ENCODE measurements around the gene TTC16.
A peak's percentile ranks its signal among the peaks of the same experiment; 100 is the strongest.
"Not testable (repeated sequence)": the region's sequence is repeated elsewhere in the genome, so short reads cannot be mapped to it uniquely, and the experiment has no call there.

The TTC16 gene

GRCh38 chr9:127742435-127743088 is 26.7 kb downstream of the TTC16 start:
- peak; percentile 63 for DNase-seq

- DNase-seq, result no peak
These were observed 28.7 kb downstream of the TTC16 start for GRCh38 chr9:127744398-127745110.

DNA sequence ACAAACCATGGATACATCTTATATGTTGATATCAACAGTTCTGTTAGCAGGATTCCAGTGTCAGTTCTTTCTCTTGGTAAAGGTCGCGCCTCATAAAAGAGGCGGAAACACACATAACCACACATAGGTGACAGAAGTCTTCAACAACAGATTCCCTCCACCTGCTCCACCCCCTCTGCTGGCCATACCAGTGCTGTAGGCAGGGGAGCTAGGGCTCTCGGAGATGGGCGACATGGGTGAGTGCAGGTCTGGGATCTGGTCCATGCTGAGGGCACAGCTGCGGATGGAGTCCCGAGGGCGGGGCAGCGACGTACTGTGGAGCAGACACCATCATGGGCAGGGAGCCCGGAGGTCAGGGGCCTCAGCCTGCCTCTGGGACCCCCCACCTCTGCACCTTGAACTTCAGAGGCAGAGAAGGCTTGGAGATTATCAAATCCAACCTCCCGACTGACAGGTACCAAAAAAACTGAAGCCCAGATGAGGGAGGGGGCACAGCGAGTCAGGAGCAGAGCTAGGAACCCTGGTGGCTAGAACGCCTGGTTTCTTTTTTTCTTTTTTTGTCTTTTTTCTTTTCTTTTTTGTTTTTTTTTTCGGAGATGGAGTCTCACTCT is 31.2 kb downstream of the TTC16 start:
- DNase-seq, result no peak

DNA sequence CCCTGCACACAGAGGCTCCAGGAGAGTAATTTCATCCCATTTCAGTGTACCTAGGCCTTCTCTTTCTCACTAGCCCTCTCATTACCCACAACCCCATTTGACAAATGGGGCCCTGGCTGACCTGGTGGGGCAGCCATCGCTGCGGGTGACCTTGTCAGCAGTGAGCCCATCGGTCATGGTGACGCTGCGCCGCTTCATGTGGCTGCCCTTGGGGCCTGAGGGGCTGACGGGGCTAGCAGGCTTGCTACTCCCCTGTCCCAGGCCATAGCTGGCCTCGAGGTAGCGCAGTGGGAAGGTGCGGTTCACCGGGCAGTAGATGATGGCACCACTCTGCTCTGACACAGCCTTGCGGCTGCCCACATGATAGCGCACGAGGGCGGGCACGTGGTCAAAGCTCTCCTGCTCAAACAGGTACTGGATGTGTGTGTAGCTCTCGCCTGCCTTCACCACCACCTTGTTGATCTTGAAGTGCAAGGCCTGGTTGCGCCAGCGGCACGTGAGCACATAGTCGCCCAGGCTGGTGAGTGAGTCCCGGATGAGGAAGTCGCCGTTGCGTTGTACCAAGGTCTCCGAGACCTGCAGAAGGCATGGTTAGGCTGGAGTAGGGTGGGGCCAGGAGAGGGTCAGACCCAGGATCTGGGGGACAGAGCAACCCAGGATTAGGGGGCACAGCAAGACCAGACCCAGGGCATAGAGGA is 33.4 kb downstream of the TTC16 start:
- DNase-seq, result no peak

DNA sequence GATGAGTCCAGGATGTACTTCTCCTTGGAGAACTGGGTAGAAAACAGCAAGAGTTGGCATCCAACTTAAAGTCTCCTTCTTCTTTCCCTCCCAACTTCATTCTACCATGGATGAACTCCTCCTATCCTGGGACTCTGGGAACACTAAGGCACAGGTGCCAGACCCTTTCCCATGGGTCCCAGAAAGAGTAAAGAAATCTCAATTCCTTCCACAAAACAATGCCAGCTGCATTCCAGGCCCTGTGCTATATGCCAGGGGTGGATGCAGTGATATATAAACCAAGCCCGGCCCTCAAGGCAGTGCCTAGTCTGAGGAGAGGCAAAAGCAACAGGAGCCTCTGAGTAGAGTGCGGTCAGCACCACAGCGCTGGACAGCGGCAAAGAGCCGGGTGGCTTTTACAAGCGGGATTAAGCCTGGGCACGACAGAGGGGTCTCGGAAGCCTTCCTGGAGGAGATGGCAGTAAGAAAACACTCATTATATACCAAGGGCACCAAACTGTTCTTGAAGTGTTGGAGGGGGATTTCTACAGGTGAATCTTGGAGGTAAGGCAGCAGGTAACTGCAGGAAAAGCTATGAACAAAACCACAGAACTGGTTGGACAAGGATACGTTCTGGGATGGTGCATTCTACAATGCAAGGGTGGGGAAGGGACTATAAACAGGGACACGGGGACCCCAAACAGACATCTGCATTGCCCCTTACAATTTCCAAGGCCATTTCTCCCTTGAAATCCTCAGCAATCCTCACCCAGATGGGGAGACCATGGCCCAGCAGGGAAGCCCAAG is 35.6 kb downstream of the TTC16 start:
- DNase-seq, result no peak

DNA sequence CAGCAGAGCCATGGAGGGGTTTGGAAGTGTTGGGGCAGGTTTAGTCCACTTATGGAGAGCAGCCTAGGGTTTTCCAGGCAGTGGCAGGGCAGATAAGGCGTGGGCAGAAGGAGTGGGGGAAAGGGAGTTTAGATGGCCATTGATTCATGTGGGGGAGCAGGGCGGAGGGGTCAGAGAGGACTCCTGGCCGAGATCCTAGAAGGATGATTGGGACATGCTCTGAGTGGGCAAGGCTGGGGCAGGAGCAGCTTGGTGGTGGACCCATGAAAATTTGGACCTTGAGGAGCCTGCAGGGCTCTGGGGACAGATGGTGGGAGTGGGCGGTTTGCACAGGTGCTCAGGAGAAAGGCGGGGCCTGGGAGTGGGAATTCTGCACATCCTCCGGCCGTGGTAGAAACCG is 37.3 kb downstream of the TTC16 start:
- DNase-seq, result no peak

DNA sequence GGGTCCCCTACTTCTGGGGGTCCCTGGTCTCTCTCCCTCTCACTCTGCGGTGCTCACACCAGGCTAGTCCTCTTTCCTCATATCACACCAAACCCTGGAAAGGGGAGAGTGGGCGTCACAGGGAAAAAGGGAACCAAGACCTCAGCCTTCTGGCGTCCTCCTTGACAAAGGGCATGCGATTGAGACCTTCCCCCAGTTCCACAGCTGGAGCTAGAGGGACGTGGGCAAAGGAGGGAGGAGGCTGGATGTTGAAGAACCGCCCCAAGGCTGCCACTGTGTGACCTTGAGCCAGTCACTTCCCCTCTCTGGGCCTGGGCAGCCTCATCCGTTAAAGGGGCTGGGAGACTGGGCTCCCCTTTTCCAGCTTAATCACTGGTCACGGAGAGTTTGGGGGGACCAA is 37.7 kb downstream of the TTC16 start:
- no peak for DNase-seq

GRCh38 chr9:127754099-127755060 is 38.5 kb downstream of the TTC16 start:
- no peak for DNase-seq

DNA sequence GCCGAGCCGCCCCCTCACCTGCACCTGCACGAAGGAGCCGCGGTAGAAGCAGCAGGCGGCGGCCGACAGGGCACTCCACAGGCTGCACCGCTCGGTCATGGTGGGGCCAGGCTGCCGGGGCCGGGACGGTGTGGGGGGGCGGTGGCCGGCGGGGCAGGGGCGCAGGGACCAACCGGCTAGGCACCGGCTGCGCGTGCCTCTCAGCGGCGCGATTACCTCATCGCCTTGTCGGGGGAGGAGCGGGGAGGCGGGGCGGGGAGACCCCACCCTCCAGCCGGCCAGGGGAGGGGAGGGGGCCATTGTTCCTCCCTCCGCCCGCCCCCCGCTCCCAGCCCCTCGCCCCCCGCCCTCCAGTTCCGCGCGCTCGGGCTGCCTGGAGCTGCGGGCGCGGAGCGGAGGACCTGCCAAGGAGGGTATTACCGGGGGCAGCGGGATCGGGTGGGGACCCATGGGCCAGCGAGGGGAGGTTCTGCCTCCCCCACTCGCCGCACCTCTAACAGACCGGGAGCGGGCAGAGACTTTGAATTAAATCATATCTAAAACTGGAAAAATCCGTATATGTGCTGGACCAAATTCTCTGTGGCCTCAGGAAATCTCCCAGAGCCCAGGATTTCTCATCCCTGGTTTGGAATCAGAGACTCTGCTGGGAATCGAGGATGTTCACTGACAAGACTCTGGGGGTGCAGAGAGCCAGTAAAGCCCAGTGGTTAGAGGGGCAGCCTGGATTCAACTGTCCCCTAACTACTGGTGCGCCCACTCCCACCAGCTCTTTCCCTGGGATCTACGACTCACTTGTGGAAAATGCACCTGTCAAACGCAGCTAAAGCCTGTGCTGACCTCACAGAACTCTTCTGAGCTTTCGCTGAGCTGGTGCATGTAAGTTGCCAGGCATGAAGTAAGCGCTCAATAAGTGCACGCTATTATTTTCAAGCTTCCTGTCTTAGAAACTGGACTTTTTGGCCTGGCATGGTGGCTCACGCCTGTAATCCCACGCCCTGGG is 39.5 kb downstream of the TTC16 start:
- no peak for DNase-seq

- DNase-seq, result no peak
These were observed 40.4 kb downstream of the TTC16 start for GRCh38 chr9:127756233-127756632.

- not testable (repeated sequence) for DNase-seq
These were observed 40.9 kb downstream of the TTC16 start for GRCh38 chr9:127756776-127757175.

GRCh38 chr9:127758843-127759242 is 43.0 kb downstream of the TTC16 start:
- DNase-seq, result no peak

DNA sequence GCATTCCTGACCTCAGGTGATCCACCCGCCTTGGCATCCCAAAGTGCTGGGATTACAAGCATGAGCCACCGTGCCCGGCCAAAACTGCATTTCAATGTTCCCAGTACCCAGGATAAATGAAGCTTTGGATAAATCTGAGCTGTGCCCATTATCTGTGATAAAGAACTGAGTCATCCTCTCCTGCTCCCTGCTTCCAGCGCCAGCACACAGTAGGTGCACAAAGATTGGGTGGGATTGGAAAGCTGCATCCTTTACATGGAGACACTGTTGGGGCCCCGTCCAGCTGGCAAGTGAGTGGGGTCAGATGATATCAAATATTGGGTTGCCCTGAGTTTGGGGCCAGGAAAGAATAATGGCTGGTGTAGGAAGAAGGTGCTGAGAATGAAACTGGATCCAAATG is 45.2 kb downstream of the TTC16 start:
- DNase-seq, result no peak

DNA sequence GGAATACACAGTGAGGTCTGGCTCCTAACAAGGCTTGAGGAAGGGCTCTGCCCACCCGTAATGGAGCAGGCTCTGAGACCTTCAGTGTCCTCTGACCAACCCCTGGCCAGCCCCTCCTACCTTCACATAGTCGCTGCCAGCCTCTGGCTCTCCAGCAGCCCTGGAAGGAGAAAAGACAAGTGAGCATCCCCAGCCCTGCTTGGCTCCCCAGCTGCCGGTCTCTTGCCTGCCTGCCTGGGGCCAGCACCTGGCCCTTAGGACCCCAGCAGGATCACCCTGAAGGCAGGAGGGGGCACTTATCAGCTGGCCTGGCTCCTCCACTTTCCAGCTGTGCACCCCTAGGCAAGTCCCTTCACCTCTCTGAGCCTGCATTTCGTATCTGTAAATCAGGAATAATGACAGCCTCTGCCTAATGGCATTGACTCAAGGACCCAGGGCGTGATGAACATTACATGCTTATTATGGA is 45.6 kb downstream of the TTC16 start:
- no peak for DNase-seq

GRCh38 chr9:127762111-127762676 is 46.3 kb downstream of the TTC16 start:
- no peak for DNase-seq

- DNase-seq, result no peak
These were observed 48.1 kb downstream of the TTC16 start for GRCh38 chr9:127763918-127764384.

- no peak for DNase-seq
These were observed 49.5 kb downstream of the TTC16 start for GRCh38 chr9:127765418-127765817.

DNA sequence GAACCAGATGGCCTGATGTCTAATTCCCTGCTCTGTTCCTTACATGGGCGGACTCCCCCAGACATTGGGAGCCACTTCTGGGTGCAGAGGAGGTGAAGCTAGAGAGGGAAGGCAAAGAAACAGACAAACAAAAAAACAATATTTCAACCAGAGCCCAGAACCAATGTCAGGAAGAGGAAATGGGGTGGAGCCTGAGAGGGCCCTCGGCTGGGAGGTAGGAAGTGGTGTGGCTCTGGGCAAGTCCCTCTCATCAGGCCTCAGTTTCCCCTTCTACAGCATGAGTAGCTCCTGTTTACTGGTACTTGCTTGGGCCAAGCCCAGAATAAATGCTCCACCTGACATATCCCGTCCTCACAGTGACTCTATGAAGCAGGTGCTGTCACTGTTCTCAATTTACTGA is 51.5 kb downstream of the TTC16 start:
- no peak for DNase-seq

GRCh38 chr9:127767909-127768331 is 52.0 kb downstream of the TTC16 start:
- DNase-seq, result peak; percentile 65

Measured in fibroblast of skin of abdomen (primary cell).